Fibroblast of gingiva (primary cell): ENCODE results near the gene FAM163A.

Source experiments
- DNase-seq: peaks from one replicate; pipeline ENCODE4 v3.0.0-alpha.2; 2011; ENCODE audit warnings: low read depth

Gene FAM163A

GRCh38 chr1:179856296-179856695, 113.2 kb downstream of the FAM163A start:
- no peak for DNase-seq

GRCh38 chr1:179857009-179857408, 113.9 kb downstream of the FAM163A start:
- DNase-seq: no peak

DNA sequence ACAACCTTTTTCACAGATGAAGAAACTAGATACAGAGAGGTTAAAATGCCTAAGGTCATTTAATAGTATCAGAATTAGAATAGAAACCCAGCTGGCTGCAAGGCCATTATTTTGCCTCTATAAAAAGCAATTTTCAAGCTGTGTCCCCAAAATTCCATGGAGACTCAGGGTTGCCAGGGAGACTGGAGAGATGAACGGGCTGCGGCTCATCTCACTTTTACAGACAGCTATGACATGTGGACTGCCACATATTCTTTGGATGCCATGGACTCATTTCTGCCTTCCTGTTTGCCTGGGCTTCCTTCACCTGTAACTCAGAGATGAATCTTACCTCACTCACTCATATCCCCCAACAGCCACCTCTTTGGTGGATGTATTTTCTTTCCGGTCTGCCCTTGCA, 117.6 kb downstream of the FAM163A start:
- no peak for DNase-seq

- no peak for DNase-seq
Measured at GRCh38 chr1:179865377-179865776, 122.3 kb downstream of the FAM163A start.
